ENCODE data around the gene CRCP.

- TF ChIP-seq CTCF (IDR thresholded peaks at IDR 0.05) (no peak), EP300 (IDR thresholded peaks at IDR 0.05) (no peak)
Observed at GRCh38 chr7:66143876-66144332, 29.3 kb downstream of the CRCP start.

Data from stomach (tissue), 4 donors.